DMS 273 (cell line): ENCODE data around the gene CENPS.
A peak's percentile ranks its signal among the peaks of the same experiment; 100 is the strongest.
"Not testable (repeated sequence)": the region's sequence is repeated elsewhere in the genome, so short reads cannot be mapped to it uniquely, and the experiment has no call there.

ENCODE experiments used
- DNase-seq: peaks from one replicate; lab custom pipeline; 2025; ENCODE audit not compliant: unreplicated experiment; lab: John Stamatoyannopoulos, UW

CENPS gene

DNA sequence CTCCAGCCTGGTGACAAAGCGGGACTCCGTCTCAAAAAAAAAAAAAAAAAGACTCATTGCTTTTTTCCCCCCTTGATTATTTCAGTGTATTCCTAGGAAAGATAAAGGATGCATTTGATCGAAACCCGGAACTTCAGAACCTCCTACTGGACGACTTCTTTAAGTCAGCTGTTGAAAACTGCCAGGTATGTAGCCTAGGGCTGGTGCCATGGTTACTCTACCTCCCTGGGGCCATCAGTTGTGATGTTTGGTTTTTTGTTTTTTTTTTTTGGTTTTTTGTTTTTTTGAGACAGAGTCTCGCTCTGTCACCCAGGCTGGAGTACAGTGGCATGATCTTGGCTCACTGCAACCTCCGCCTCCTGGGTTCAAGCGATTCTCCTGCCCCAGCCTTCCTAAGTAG, 11.5 kb upstream of the CENPS start:
- not testable (repeated sequence) for DNase-seq

DNA sequence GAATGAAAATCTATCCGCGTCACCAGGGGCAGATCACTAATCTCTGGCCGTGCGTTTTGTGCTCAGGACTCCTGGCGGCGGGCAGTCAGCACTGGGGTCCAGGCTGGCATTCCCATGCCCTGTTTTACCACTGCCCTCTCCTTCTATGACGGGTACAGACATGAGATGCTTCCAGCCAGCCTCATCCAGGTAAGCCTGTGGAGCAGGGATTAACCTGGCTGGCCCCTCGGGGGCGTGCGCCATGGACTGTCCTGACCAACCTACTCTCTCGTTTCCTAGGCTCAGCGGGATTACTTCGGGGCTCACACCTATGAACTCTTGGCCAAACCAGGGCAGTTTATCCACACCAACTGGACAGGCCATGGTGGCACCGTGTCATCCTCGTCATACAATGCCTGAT, 10.9 kb upstream of the CENPS start:
- DNase-seq = no peak

DNA sequence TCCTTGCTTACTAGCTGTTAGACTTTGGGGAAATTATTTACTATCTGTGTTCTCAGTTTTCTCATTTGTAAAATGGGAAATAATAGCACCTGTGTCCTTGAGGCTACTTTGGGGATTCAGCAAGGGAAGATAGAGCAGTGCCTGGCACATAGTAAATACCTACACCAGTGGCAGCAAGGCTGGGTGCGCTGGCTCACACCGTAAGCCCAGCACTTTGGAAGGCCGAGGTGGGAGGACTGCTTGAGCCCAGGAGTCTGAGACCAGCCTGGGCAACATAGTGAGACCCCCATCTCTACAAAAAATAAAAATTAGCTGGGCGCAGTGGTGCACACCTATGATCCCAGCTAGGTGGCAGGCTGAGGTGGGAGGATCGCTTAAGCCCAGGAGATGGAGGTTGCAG, 8.6 kb upstream of the CENPS start:
- no peak for DNase-seq

DNA sequence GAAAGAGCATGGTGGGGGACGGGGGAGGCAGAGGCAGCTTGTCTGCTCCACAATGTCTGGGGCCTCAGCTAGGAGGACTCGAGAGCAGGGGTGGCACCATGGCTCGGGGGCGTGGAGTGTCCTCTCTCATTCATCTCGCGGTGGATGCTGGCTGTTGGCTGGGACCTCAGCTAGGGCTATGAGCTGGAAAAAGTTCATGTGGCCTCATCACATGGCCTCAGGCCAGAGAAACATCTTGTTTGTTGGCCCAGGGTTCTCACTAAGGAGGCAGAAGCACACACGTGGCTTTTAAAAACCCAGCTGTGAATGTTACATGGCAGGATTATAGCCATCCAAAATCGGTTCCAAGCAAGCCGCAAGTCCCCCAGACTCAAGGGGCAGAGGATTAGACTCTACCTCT, 6.2 kb upstream of the CENPS start:
- DNase-seq = peak; percentile 41

DNA sequence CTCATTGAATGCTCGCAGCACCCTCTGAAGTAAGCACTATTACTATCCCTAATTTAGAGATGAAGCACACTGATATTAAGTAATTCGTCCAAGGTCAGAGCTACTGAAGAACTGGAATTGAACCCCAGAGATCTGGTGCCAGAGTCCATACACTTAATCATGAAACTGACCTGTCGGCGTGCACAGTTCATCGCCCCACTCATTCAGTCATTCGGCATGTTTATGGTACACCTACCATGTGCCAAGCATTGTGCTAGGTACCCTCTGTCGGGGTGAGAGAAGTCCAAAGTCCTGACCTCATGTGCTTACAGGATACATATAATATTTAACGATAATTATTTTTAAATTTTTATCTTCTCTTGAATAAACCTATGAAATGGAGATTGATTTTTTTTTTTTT, 5.6 kb upstream of the CENPS start:
- DNase-seq = no peak

DNA sequence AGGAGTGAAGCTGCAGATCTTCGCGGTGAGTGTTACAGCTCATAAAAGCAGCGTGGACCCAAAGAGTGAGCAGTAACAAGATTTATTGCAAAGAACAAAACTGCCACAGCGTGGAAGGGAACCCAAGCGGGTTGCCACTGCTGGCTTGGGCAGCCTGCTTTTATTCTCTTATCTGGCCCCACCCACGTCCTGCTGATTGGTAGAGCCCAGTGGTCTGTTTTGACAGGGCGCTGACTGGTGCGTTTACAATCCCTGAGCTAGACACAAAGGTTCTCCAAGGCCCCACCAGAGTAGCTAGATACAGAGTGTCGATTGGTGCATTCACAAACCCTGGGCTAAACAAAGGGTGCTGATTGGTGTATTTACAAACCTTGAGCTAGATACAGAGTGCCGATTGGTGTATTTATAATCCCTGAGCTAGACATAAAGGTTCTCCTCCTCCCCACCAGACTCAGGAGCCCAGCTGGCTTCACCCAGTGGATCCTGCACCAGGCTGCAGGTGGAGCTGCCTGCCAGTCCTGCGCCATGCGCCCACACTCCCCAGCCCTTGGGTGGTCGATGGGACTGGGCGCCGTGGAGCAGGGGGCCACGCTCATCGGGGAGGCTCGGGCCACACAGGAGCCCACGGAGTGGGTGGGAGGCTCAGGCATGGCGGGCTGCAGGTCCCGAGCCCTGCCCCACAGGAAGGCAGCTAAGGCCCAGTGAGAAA, 4.3 kb upstream of the CENPS start:
- not testable (repeated sequence) for DNase-seq

DNA sequence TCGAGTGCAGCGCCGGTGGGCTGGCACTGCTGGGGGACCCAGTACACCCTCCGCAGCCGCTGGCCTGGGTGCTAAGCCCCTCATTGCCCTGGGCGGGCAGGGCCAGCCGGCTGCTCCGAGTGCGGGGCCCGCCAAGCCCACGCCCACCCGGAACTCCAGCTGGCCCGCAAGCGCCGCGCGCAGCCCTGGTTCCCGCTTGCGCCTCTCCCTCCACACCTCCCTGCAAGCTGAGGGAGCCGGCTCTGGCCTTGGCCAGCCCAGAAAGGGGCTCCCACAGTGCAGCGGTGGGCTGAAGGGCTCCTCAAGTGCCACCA, 3.7 kb upstream of the CENPS start:
- DNase-seq = not testable (repeated sequence)

DNA sequence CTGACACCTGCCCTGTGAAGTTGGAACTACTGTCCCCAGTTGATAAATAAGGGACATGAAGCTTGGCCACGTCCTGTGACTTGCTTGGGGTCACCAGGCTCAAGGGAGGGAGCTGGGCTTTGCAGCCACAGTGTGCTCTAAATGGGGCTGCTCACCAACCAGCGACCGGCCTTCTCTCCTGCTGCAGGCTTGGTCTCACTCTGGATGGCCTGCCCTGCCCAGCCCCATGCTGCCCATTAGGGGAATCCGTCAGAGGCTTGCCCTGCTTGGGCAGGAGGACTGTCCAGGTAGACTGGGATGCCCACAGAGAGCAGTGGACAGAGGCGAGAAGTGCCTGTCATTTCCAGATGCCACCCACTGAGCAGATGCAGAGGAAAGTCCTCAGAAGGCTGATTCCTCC, 1.2 kb upstream of the CENPS start:
- no peak for DNase-seq

DNA sequence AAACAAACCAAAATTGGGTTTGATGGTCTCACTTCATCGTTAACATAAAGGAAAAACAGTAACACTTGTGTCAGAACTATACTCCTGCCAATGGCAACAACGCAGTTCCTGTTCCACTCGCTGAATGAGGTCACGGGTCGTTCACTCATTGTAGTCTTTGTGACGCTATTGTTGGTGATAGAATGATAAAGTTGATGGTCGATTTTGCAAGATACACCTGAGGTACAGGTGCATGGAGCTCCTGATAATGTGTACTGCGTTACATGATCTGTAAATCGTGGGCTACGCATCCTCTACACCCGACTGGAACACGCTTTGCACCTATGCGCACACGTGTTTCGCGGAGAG, 391 bp upstream of the CENPS start:
- DNase-seq = no peak

DNA sequence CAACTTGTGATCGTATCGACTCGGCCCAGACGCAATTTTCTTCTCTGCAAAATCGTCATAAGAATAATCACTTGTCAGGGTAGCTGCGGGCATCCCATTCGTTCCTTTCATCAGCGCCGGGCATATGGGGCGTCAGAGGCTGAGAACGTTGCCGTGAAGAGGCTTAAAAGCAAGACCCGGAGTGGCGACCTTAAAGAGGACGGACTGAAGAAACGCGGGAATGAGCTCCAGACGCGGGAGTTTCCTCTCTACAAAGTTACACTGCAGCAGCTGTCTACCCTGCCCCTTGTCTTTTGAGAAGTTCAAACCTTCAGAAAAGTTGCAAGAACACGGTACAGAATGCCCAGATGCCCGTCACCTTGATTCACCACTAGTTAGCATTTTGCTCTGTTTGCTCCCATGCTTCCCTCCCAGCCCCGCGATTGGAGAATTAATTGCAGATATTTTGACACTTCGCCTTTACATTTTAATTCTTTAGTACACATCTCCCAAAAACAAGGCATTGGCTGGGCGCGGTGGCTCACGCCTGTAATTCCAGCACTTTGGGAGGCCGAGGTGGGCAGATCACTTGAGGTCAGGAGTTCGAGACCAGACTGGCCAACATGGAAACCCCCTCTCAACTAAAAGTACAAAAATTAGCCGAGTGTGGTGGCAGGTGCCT, 967 bp downstream of the CENPS start:
- peak; percentile 73 for DNase-seq

DNA sequence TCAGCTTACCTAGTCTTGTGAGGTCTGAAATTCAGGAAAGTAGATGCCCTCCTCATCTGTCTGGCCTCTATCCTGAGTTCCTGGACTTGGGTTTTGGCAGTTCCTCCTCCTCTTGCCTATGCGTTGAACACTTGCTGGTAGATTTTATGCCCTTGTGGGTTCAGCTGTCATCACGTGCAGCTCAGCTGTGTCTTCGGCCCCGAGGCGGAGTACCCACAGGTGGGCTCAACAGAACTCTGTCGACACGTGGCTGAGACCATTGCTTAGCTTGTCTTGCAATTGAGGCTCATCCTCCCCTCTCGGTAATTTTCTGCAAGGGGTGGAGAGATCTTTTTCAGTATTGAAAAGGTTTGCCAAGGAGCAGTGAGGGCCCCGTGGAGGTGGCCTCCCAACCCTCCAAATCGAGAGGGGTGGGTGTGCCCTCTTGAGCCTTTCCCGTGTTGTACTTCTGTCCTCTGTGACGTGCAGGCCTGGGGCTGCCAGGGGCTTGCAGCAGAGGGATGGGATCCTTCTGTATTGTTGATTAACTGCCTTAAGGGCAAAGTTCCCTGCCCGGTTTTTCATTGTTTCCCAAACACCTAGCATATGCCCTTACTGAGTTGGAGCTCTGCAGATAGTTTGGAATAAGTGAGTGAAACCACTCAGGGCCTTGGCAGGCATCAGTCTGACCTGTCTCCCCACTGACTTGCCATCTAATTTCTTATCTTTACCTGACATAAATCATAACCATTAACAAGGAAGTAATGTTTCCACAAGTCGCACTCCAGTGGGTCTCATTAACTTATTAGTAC, 2.9 kb downstream of the CENPS start:
- DNase-seq = no peak

DNA sequence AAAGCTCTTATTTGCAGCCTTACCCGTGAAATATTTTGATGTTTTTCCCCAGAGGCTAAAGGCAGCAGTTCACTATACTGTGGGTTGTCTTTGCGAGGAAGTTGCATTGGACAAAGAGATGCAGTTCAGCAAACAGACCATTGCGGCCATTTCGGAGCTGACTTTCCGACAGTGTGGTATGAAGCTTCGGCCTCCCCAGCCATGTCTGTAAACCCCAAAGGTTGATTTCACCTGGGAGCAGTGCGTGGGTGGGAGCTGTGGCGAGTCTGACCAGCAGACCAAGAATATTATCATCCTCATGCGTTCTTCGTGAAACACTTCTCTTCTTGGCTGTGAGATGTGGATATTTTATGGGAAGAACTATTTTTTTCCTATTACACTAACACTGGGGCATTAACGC, 3.6 kb downstream of the CENPS start:
- DNase-seq = no peak

DNA sequence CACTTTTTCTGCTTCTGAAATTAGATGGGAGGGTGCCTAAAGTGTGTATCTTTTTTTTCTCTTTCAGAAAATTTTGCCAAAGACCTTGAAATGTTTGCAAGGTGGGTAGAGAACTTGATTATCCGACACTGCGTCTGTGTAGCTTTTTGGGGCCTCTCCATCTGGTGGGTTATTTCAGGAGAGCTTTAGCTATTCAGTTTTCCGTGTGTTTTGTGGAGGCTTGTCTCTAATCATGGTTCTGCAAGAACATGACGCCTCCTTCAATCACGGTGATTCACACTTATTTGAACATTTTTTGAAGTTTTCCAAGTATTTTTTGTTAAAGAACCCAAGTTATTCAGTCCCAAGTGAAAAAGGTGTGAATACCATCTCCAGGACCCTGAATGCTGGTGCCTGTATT, 4.4 kb downstream of the CENPS start:
- no peak for DNase-seq

DNA sequence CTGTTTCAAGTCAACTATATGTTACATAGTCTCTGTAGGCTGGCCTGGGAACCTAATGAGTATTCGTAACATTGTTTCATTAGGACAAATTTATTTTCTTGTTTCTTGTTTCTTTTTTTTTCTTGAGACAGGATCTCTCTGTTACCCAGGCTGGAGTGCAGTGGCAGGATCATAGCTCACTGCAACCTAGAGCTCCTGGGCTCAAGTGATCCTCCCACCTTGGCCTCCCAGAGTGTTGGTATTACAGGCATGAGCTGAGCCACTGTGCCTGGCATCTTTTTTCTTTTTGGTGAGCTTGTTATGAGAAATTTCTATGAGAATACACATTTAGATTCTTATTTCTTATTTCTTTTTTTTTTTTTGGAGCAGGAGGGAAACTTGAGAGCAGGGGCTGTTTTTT, 6.8 kb downstream of the CENPS start:
- DNase-seq = no peak

DNA sequence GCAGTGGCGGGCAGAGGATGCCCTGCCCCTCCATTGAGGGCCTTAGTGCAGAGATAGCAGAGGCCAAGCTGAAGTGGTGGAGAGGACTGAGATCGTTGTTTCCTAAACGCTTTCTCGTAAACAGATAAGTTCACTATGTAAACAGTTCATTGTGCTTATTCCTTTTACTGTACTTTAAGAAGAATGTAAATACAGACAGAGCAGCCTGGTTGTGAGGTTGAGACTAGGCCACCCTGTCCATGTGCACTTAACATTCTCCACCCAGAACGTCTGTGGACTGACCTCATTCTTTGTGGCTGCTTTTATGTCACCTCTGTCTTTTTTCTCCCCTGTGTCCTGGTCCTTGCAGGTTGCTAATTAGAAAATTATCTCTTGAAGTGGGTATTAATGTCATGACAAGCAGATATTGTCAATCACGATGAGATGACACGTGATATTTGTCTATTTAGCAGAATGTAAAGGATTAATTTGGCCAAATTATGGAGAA, 8.5 kb downstream of the CENPS start:
- no peak for DNase-seq

DNA sequence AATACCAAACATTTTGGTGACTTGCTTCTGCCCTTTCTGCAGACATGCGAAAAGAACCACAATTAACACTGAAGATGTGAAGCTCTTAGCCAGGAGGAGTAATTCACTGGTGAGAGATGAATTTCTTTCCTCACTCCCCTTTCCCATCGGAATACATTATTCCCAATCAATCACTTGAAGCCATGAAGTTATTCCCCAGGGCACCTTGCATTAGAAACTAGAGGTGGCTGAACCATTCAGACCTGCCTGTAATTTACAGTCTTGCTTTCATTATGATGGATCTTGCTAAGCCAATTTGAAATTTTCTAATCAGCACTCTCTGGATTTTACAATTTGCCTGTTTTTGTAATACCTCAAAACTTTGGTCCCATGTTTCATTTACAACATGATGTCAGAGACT, 10.1 kb downstream of the CENPS start:
- no peak for DNase-seq

DNA sequence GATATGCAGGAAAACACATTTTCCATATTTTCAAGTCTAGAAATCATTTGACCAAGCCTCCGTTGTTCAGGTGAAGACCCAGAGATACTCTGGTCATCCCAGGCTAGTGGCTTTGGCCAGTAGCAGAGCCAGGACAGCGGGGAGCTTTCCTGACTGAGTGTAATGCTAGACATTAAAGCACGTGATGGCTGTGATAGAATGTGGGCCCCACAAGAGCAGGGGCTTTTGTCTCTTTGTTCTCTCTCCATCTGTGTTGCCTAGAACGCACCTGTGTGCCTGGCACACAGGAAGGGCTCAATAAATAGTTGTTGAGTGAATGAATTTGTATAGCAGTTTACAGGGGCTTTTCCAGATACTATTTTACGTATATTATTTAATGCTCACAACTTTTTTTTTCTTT, 10.6 kb downstream of the CENPS start:
- no peak for DNase-seq

DNA sequence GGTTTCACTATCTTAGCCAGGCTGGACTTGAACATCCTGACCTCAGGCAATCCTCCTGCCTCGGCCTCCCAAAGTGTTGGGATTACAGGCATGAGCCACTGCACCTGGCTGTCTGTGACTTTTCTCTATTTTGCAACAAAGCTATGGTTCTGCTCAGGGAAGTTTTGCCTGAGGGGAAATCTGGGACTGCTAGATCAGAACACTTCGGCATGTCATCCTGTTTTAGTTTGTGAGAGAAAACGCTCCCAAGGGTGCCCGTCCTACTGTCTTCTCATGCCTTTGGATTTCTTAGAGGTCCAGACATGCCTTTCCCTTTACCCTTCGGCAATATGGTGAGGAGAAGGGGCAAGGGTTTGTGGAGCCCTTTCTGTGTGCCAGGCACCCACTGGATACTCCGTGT, 14.0 kb downstream of the CENPS start:
- no peak for DNase-seq

DNA sequence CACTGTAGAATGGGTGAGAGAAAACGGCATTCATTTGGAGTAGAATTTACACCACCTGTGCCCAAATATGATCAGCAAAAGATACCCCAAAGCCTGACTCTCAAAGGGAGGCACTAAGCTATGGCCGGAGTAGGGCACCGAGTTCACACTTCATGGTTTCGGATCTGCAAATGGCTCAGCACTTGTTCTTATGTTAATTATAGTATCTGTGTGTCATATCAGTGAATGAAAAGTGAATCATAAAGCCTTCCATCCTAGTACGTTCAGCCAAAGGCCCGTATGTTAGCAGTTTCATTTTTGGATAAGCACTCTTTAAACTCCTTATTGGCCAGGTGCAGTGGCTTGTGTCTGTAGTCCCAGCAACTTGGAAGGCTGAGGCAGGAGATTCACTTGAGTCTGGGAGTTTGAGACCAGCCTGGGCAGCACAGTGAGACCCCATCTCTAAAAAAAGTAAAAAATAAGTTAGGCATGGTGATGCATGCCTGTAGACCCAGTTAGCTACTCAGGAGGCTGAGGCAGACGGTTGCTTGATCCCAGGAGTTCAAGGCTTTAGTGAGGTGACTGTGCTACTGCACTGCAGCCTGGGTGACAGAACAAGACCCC, 14.7 kb downstream of the CENPS start:
- DNase-seq = no peak

DNA sequence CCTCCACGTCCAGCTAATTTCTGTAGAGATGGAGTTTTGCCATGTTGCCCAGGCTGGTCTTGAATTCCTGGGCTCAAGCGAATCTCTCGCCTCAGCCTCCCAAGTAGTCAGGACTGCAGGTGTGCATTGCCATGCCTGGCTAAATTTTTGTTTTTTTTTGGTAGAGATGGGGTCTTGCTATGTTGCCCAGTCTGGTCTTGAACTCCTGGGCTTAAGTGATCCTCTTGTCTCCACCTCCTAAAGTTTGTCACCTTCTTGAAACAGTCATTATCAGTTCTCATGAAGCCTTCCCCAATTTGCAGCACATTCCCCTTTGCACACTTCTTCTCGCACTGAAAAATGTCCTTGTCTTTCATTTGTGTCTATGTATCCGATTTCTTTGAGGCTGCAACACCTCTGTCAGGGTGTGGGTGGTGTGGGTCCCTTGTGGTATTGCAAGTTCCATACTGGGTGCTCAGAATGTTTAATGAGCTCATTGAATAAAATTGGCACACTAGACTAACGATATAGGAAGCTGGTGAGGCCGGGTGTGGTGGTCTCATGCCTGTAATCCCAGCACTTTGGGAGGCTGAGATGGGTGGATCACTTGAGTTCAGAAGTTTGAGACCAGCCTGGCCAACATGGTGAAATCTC, 16.7 kb downstream of the CENPS start:
- DNase-seq = no peak

DNA sequence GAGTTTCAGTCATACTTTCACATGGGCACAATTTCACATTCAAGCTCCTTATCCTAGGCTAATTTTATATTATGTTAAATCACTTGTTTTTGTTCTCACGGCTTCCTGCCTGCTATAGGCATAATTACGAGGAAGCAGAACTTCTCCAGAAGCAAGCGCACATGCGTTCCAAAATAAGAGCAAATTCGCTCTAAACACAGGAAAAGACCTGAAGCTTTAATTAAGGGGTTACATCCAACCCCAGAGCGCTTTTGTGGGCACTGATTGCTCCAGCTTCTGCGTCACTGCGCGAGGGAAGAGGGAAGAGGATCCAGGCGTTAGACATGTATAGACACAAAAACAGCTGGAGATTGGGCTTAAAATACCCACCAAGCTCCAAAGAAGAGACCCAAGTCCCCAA, 19.5 kb downstream of the CENPS start, which contains the start of gene CORT:
Gene CORT, plus strand, starts transcription at position 281 of the 400 bp plus-strand sequence. CDS start 193 bp downstream, outside the sequence.
- no peak for DNase-seq
